Measurements from ENCODE around the gene TMEM87A.

- TF ChIP-seq EZH2 (optimal IDR thresholded peaks at IDR 0.05; ENCODE audit: low read depth, low read length) (no peak), CTCF (IDR thresholded peaks at IDR 0.05; ENCODE audit: low read length) (no peak)
Observed at GRCh38 chr15:42270996-42271395, 2.2 kb downstream of the TMEM87A start.

Data from MM.1S (cell line).